Stimulated activated naive CD4-positive, alpha-beta T cell treated with Interleukin-2 at 50 U/mL for 16 hours (primary cell): Measurements from ENCODE around the gene GGT6.

Experiments
- DNase-seq: peaks from one replicate; lab custom pipeline; 2025; lab: John Stamatoyannopoulos, UW

Gene GGT6

DNA sequence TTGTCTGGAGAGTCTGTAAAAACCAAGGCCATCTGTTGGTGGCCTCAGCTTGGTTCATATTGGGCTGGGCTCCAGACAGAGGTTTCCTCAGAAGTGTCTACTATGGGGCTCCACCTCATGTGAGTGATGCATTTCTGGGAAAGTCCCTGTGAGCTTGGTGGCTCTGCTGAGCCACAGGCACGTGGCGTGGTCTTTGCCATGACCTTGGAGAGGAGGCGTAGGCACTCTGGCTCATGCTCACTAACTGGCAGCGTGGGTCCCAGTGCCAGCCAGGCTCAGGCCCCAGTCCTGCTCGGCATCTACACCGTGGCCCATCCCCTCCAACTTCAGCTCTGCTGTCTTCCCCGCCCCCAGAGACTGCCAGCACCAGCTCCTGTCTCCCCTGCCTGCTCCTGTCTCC lies 13.3 kb upstream of the GGT6 start:
- DNase-seq = peak; percentile 80

GRCh38 chr17:4573115-4573514 lies 12.7 kb upstream of the GGT6 start:
- no peak for DNase-seq

- DNase-seq = no peak
Measured at GRCh38 chr17:4572131-4572530, 11.8 kb upstream of the GGT6 start.

DNA sequence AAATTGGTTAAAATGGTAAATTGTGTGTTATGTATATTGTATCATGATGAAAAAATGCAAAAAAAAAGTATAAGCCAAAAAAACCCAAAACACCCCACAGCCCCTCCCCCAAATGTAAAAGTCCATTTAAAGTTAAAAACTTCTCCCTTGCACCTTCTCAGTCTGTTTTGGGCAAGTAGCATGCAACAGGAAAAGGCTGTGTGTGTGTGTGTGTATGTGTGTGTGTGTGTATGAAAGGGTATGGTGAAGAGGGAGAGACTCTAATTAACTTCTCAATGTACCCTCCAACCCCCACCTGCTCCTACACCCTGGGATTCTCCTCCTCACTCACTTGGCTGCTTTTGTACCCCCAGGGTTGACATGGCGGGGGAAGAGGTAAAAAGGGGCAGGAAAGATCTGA lies 9.2 kb upstream of the GGT6 start:
- no peak for DNase-seq

DNA sequence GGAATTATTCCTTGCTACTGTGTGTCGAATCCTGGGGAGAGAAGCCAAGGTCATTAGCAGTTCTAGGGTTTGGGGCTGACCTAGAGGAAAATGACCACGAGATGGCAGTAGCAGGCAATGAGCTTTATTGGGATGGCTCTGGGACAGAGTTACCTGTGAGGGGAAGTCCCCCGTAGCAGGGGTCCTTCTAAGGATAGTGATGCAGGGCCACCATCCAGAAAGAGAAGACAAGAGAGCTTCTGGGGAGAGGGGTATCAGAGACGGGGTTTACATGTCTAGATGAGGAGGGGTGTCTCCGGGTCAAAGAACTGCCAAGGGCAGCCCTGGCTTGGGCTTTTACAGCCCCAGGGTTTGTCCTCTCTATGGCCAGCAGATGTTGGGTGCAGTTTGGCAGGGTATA lies 6.4 kb upstream of the GGT6 start:
- DNase-seq = peak; percentile 29

GRCh38 chr17:4565209-4566141 lies 5.1 kb upstream of the GGT6 start:
- peak; percentile 52 for DNase-seq

GRCh38 chr17:4562015-4562969 lies 1.9 kb upstream of the GGT6 start:
- DNase-seq = no peak

DNA sequence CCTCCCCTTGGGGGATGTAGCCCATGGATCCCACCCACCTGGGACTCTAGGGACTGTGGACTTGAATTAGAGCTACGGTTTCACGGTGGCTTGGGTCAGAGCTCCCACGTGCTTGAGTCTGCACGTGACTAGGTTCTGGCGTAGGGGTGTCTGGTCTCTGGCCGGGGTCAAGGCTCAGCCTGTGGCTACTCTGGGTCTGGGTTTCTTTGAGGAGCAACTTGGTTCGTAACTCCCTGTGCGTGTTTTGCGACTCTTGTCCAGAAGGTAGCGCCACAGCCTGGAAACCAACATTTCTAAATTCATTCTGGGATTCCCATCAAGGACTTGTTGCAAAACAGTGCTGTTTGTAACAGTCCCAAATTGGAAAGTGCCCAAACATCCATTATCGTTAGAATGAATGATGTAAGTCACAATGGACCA lies 470 bp upstream of the GGT6 start:
- DNase-seq = no peak

DNA sequence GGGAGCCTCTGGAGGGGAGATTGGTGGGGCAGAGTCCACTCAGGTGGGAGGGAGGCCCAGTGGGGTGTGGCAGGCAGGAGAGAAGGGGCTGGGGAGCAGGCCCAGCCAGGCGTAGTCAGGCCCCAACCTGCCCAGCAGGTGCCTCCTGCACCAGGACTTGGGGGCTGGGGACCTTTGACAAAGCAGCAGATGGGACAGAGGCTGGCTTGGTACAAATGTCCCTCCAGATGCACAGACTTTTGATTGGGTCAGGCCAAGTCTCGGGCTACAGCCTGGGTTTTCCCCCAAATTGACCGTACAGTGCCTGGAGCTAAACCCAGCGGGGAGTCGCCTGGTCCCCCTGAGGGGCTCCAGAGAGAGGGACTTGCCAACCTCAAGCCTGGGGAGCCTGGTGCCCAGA lies 411 bp downstream of the GGT6 start:
- no peak for DNase-seq

- DNase-seq = no peak
Measured at GRCh38 chr17:4559139-4559791, 1.1 kb downstream of the GGT6 start.

DNA sequence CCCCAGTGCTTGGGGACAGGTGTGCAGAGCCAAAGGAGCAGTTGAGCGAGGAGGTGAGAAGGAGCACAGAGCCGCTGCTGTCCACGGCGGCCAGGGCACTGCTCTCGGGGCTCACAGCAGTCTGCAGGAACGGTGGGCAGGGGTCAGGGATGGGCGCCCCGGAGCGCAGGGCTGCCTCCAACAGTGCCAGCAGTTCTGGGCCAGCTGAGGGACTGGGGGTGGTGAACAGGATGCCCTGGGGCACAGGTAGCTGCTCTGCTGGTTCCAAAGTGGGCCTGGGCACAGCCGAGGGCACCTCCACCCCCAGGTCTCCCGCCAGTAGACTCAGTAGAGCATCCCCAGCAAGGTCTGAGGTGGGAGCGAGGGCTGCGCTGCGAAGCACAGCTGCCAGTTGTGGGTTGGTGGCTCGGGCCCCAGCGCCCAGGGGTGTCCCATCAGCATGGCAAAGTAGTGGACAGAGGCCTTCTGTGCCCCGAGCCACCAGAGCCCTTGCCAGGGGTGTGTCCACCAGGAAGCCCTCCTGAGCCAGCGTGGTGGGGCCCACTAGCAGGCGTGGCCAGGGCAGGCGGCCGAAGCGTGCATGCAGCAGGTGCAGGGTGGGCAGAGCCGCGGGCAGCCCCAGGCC lies 1.9 kb downstream of the GGT6 start:
- no peak for DNase-seq

GRCh38 chr17:4557626-4558346 lies 2.6 kb downstream of the GGT6 start:
- DNase-seq = no peak

GRCh38 chr17:4556996-4557395 lies 3.4 kb downstream of the GGT6 start:
- no peak for DNase-seq

DNA sequence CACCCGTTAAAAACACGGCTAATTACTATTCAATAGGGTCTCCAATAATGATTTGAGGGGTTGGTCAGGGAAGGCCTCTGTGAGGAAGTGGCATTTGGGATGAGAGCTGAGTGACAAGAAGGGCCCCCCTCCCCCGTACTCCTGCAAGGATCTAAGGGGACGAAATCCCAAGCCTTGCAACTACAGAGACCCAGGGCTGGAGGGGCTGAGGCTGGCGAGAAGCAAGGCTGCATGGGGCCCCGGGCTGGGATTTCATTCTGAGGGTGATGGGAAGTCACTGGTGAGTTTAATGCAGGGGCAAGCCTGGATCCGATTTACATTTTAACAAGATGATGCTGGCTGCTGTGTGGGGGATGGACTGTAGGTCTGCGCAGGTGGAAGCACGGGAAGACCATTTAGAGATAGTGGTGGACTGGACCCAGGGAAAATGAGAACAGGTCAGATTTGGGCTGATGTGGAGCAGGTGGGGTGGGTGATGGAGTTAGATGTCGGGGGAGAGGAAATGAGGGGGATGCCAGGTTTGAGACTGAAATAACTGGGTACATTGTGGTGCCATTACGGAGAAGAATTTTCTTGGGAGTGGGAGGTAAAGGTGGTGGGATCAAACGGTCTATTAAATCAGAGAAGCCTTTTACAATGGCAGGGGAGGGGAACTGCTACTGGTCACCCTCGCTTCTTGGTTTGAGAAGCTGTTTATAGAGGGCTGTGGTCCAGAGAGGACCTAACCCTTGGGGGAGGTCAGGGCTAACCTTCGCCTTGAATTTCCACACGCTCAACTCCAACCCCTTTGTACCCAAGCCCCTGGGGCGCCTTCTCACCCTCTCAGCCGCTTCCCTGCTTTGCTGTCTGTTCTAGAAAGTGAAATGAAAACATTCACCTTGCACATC lies 4.3 kb downstream of the GGT6 start:
- DNase-seq = no peak

GRCh38 chr17:4554997-4555799 lies 5.2 kb downstream of the GGT6 start, which contains the start of gene MYBBP1A:
Gene MYBBP1A (minus strand): TSS chr17:4555384. CDS start chr17:4555324, 60 bp downstream.
- DNase-seq = peak; percentile 95

DNA sequence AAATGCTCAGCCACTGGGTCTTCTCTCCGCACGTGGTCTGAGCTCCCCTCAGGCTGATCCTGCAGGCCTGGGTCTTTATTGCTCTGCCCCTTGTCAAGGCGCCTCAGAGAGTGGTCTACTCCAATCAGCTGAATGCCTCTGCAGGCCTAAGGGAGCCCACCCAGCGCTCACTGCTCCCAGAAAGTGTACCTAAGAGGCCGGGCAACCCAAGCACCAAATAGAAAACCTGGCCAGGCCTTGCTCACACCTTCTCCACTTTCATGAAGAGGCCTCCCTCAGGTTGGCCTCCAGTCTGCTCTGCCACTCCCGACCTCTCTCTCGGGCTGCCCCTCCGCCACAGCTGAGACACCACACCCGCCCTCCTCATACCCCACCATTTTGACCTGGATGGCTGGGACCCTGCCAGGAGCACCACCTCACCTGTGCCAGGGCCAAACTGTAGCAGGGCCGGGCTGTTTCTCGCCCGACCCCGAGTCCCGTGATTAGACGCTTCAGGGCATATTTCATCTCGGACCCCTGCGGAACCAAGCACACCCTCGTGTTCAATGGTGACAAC lies 5.9 kb downstream of the GGT6 start:
- DNase-seq = no peak

GRCh38 chr17:4553669-4554068 lies 6.7 kb downstream of the GGT6 start:
- no peak for DNase-seq

DNA sequence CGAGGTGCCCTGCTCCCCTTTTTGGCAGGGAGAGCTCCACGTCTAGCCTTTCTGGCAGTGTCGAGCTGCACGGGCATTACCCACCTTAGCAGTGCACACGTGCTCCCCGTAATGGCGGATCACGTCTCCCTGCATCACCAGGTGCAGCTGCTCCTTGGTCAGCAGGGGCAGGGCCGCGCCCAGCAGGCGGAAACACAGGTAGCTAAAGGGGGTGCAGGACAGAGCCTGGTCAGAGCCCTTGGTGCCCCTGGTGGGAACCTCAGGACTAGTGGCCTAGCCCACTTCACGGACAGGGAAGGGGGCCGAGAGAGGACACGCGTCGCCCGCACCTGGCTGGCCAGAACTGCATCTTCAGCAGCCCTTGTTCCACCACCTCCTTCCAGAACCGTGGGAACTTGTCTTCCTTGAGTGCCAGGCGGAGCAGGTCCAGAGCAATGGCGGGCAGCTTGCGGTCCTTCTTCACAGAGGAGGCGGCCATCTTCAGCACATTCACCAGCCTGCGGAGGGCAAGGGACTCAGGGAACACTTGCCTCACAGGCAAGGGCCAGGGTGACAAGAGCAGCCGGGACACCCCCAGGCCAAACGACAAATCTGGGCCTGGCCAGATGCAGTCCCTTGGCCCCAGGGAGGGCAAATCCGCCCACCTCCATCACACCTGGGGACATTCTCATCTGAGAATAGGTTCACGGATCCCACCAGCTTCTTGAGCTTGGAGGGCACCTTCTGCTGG lies 8.4 kb downstream of the GGT6 start:
- DNase-seq = no peak
